ENCODE measurements around the gene ASTN1. TPM values are rescaled to one million over a fixed set of nuclear protein-coding genes. Genes with fewer than 3 reads are reported as not detected.

ASTN1 gene
- total and polyA plus RNA-seq, 2 of the 4 experiments (the other 2 are of a cell fraction) = under 0.01 to 0.07 TPM

DNA sequence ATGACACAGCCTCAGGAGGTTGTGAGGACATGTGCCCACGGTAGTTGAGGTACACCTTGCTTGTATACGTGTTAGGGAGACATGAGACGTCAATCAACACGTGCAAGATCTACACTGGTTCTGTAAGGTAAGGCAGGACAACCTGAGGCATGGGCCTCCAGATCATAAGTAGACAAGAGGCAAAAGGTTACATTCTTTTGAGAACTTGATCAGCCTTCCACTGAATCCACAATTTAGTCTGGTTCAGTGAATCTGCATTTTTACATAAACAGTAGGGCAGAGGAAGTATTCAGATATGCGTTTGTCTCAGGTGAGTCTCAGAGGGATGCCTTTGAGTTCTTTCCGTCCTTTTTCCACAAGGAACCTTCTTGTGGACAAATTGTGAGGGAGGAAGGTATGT is 348.9 kb downstream of the ASTN1 start:
- no peak for ATAC-seq (ENCODE audit: low read depth)
- H3K56ac ChIP-seq (ENCODE audit: extremely low read depth, insufficient read depth, low read length) = no peak overlapping the region

More for the DNA sequence above, 348.9 kb downstream of the ASTN1 start:
- Histone ChIP-seq H4K20me1 (ENCODE audit: insufficient read depth, low read length) (no peaks in the 10 kb centered on the region), H4K5ac (ENCODE audit: low read depth, low read length) (no peak overlapping the region), H2BK5ac (ENCODE audit: low read depth, low read length, poor library complexity, severe bottlenecking) (no peak overlapping the region), H3K4me3 (ENCODE audit: insufficient read depth, low read depth, low read length) (no peak overlapping the region), H3K23ac (ENCODE audit: low read depth, low read length) (no peak overlapping the region), H3K9me1 (ENCODE audit: insufficient read depth, low read length) (no peaks in the 10 kb centered on the region), H3K9me3 (ENCODE audit: control insufficient read depth, insufficient read depth, low read length) (no peaks in the 10 kb centered on the region), H3K27ac (ENCODE audit: insufficient read depth, low read length) (no peak overlapping the region), H3K14ac (replicated peaks; ENCODE audit: low read depth, low read length) (no peak overlapping the region), H3K4ac (ENCODE audit: low read depth, low read length) (no peak overlapping the region), H2AK5ac (ENCODE audit: low read depth, low read length) (no peak overlapping the region), H3K36me3 (ENCODE audit: control insufficient read depth, insufficient read depth, low read length) (no peaks in the 10 kb centered on the region), H2BK20ac (ENCODE audit: low read depth, low read length) (no peak overlapping the region), H2AK9ac (replicated peaks; ENCODE audit: low read depth, low read length, poor library complexity) (no peak overlapping the region), H3K79me1 (ENCODE audit: low read depth in 1 of 2, low read length in 2 of 2) (no peaks in the 10 kb centered on the region), H3K27me3 (ENCODE audit: control insufficient read depth, insufficient read depth, low read length) (no peaks in the 10 kb centered on the region), H4K91ac (ENCODE audit: insufficient read depth, low read depth, low read length) (no peak overlapping the region), H3K4me1 (ENCODE audit: control insufficient read depth, insufficient read depth, low read length) (no peaks in the 10 kb centered on the region), H3K9ac (ENCODE audit: low read depth, low read length) (no peak overlapping the region), H4K8ac (ENCODE audit: low read depth in 2 of 2, low read length in 2 of 2) (no peak overlapping the region), H2AFZ (replicated peaks; ENCODE audit: low read length, poor library complexity) (no peak overlapping the region), H2BK120ac (ENCODE audit: low read depth, low read length) (no peak overlapping the region), H3K18ac (ENCODE audit: low read depth, low read length) (no peak overlapping the region), H3K4me2 (ENCODE audit: low read depth, low read length) (no peak overlapping the region), H2BK15ac (ENCODE audit: low read depth, low read length) (no peak overlapping the region)
- POLR2A ChIA-PET (ENCODE audit: unreplicated experiment) = no interaction called here
- in situ Hi-C loops (cut with MboI; ENCODE audit: low sequenced_read_pairs) = no loop called here
- DNase-seq = no peak
- 64% methylated on average over 3 of the region's 6 CpGs; no CpG with 5 or more reads in 1 of the 2 experiments for WGBS, 2 experiments (ENCODE audit: extremely low coverage in 2 of 2, insufficient read length in 1 of 2)
- CTCF ChIA-PET = no interaction called here
- BruUV-seq (replicated peaks) = no TSS peak
- intact Hi-C loops (cut with micrococcal nuclease) = no loop called here
- TF ChIP-seq RFX5 (IDR thresholded peaks at IDR 0.05; ENCODE audit: low read depth, low read length) = no peak
- dilution Hi-C loops (cut with HindIII; ENCODE audit: low sequenced_read_pairs, unreplicated experiment) = no loop called here

Data from IMR-90 (cell line).